Smooth muscle cell (in vitro differentiated cells): Measurements from ENCODE around the gene NEURL1. TPM values are rescaled to one million over a fixed set of nuclear protein-coding genes. Genes with fewer than 3 reads are reported as not detected.
"Not testable (repeated sequence)": the region's sequence is repeated elsewhere in the genome, so short reads cannot be mapped to it uniquely, and the experiment has no call there.

Source experiments
- DNase-seq: peaks from one replicate; lab custom pipeline; 2025; ENCODE audit not compliant: unreplicated experiment; lab: John Stamatoyannopoulos, UW
- H2AFZ ChIP-seq: fragments of 200-600 bp; sonication (generic); 2 replicates; pipeline ENCODE4 v1.6.0; 2016; ENCODE audit warnings: antibody characterized with exemption, low read depth, mild to moderate bottlenecking
- H3F3A ChIP-seq: fragments of 200-600 bp; sonication (generic); 2 replicates; pipeline ENCODE4 v1.6.0; 2017; ENCODE audit warnings: antibody characterized with exemption, low read depth
- H3K27ac ChIP-seq: fragments of 200-600 bp; sonication (generic); 2 replicates; pipeline ENCODE4 v1.5.1; 2016; ENCODE audit warnings: low read depth, mild to moderate bottlenecking
- H3K27me3 ChIP-seq: fragments of 200-600 bp; sonication (generic); 2 replicates; pipeline ENCODE4 v1.6.1; 2016; ENCODE audit warnings: low read depth, mild to moderate bottlenecking
- H3K36me3 ChIP-seq: fragments of 200-600 bp; sonication (generic); 2 replicates; pipeline ENCODE4 v1.5.1; 2016; ENCODE audit warnings: low read depth
- H3K4me1 ChIP-seq: fragments of 200-600 bp; sonication (generic); 2 replicates; pipeline ENCODE4 v1.5.1; 2016; ENCODE audit warnings: low read depth
- H3K4me2 ChIP-seq: fragments of 200-600 bp; sonication (generic); 2 replicates; pipeline ENCODE4 v1.6.0; 2016; ENCODE audit warnings: mild to moderate bottlenecking
- H3K4me3 ChIP-seq: fragments of 200-600 bp; sonication (generic); 2 replicates; pipeline ENCODE4 v1.5.1; 2016; ENCODE audit warnings: mild to moderate bottlenecking
- H3K79me2 ChIP-seq: fragments of 200-600 bp; sonication (generic); 2 replicates; pipeline ENCODE4 v1.6.0; 2016; ENCODE audit warnings: low read depth, mild to moderate bottlenecking
- H3K9ac ChIP-seq: fragments of 200-600 bp; sonication (generic); 2 replicates; pipeline ENCODE4 v1.6.0; 2016; ENCODE audit warnings: low read depth
- H3K9me3 ChIP-seq: fragments of 200-600 bp; sonication (generic); replicated peaks from 2 replicates; pipeline ENCODE4 v1.5.1; 2016; ENCODE audit warnings: low read depth
- H4K20me1 ChIP-seq: fragments of 200-600 bp; sonication (generic); 2 replicates; pipeline ENCODE4 v1.6.0; 2016; ENCODE audit warnings: low read depth
- CTCF ChIP-seq: fragments of 200-600 bp; sonication (generic); IDR thresholded peaks from 2 replicates; pipeline ENCODE4 v1.5.1; 2017; ENCODE audit warnings: borderline replicate concordance, mild to moderate bottlenecking, antibody characterized with exemption; ENCODE audit not compliant: insufficient read depth, poor library complexity, severe bottlenecking
- WGBS: methylation state at CpG from one replicate; pipeline ENCODE4 v1.1.7; 2016; ENCODE audit warnings: low lambda C conversion rate; 5-methylcytosine and 5-hydroxymethylcytosine counted together
- polyA plus RNA-seq: library from polyadenylated mRNA; unstranded; fragments of >200 nt; fragmentation: Nextera tagmentation; extraction: Ambion mirVana; gene quantifications from 2 replicates; pipeline ENCODE4 v1.2.1, GENCODE V29; 2016
- total RNA-seq: library from RNA; depleted of rRNA; stranded (reverse); fragments of >200 nt; gene quantifications from 2 replicates; pipeline ENCODE4 v1.2.3, GENCODE V29; 2014

Gene NEURL1
- total and polyA plus RNA-seq, 2 experiments from 2014 or later: 0.04 to 0.91 TPM

- Histone ChIP-seq H3K4me2 (no peak overlapping the region), H3K9ac (no peak overlapping the region), H3K27ac (no peak overlapping the region), H3K79me2 (peaks cover 18% of the 10 kb centered on the region), H3K4me3 (no peak overlapping the region), H3K9me3 (no peaks in the 10 kb centered on the region), H2AFZ (no peak overlapping the region), H3K27me3 (no peaks in the 10 kb centered on the region), H3K4me1 (peaks cover 6% of the 10 kb centered on the region), H3K36me3 (no peaks in the 10 kb centered on the region), H4K20me1 (peaks cover 96% of the 10 kb centered on the region), H3F3A (no peaks in the 10 kb centered on the region)
- DNase-seq: no peak
- no peak for TF ChIP-seq CTCF
- WGBS: 94% methylated on average over 7 of the region's 7 CpGs
Observed at GRCh38 chr10:103632247-103632642, 138.7 kb downstream of the NEURL1 start.

GRCh38 chr10:103632871-103633270, 139.4 kb downstream of the NEURL1 start:
- not testable (repeated sequence) for H3K27ac ChIP-seq, H3K4me3 ChIP-seq, H3K36me3 ChIP-seq, H3K9ac ChIP-seq, H3K27me3 ChIP-seq, H3F3A ChIP-seq, H3K4me2 ChIP-seq, H2AFZ ChIP-seq, H3K9me3 ChIP-seq, DNase-seq
- Histone ChIP-seq H3K4me1 (peaks cover 12% of the 10 kb centered on the region), H3K79me2 (peaks cover 24% of the 10 kb centered on the region), H4K20me1 (peaks cover 98% of the 10 kb centered on the region)
- 86% methylated on average over 6 of the region's 6 CpGs for WGBS

GRCh38 chr10:103633846-103634245, 140.3 kb downstream of the NEURL1 start:
- Histone ChIP-seq H3K4me2 (no peak overlapping the region), H3K9ac (no peak overlapping the region), H3K4me1 (peaks cover 22% of the 10 kb centered on the region), H3K27ac (no peak overlapping the region), H3K9me3 (no peaks in the 10 kb centered on the region), H3K79me2 (peaks cover 29% of the 10 kb centered on the region), H3K4me3 (no peak overlapping the region), H3K27me3 (no peaks in the 10 kb centered on the region), H4K20me1 (peaks cover 98% of the 10 kb centered on the region), H3F3A (no peaks in the 10 kb centered on the region), H3K36me3 (no peaks in the 10 kb centered on the region), H2AFZ (no peak overlapping the region)
- no peak for DNase-seq
- 97% methylated on average over 7 of the region's 7 CpGs for WGBS
- TF ChIP-seq CTCF: no peak

GRCh38 chr10:103635580-103635979, 142.1 kb downstream of the NEURL1 start:
- DNase-seq: no peak
- 94% methylated on average over 5 of the region's 5 CpGs for WGBS

More at GRCh38 chr10:103635580-103635979, 142.1 kb downstream of the NEURL1 start:
- no peak for TF ChIP-seq CTCF
- Histone ChIP-seq H3K4me1 (peaks cover 26% of the 10 kb centered on the region), H3K27ac (no peak overlapping the region), H3K9ac (no peak overlapping the region), H3K9me3 (no peaks in the 10 kb centered on the region), H3K36me3 (no peaks in the 10 kb centered on the region), H3F3A (no peaks in the 10 kb centered on the region), H2AFZ (no peak overlapping the region), H3K4me2 (no peak overlapping the region), H4K20me1 (peaks cover 93% of the 10 kb centered on the region), H3K4me3 (no peak overlapping the region), H3K79me2 (peaks cover 34% of the 10 kb centered on the region), H3K27me3 (no peaks in the 10 kb centered on the region)
